ENCODE data around the gene GDF10. TPM values are rescaled to one million over a fixed set of nuclear protein-coding genes. Genes with fewer than 3 reads are reported as not detected.

GDF10 gene
- 7.7 and 152 TPM in 2 replicates for total RNA-seq

GRCh38 chr10:47299611-47300428 lies at the start of gene GDF10:
Gene GDF10 (plus strand): TSS chr10:47300197. CDS start chr10:47300652, 455 bp downstream.

GRCh38 chr10:47322300-47323061 lies 22.5 kb downstream of the GDF10 start, which contains the start of gene GDF2:
Gene GDF2 (plus strand): TSS chr10:47322454. CDS start chr10:47322669, 215 bp downstream.

GRCh38 chr10:47348138-47348651 lies 48.2 kb downstream of the GDF10 start, which contains the start of gene RBP3:
Gene RBP3 (plus strand): TSS chr10:47348363. CDS start chr10:47348485, 122 bp downstream.

Other genes with a start within 250 kb of the GDF10 start
- not detected in 2 replicates for gene GDF2, start 22.3 kb downstream of the GDF10 start, total RNA-seq
- not detected in 2 replicates for gene RBP3, start 48.2 kb downstream of the GDF10 start, total RNA-seq
- 0.34 TPM in 1 of 2 replicates, not detected in the other for gene ZNF488, start 84.1 kb downstream of the GDF10 start, total RNA-seq
- 0.32 and 0.52 TPM in 2 replicates for gene ANXA8, start 183.9 kb downstream of the GDF10 start, total RNA-seq
- gene FAM25G, start 191.5 kb downstream of the GDF10 start, total RNA-seq, result not detected in 2 replicates
- gene AGAP9, start 223.4 kb downstream of the GDF10 start, total RNA-seq, result 2.7 and 4.1 TPM in 2 replicates

Measured in bronchial smooth muscle cell (primary cell).